Measurements from ENCODE around the gene CHRNA1.

GRCh38 chr2:174797781-174798276, 33.6 kb upstream of the CHRNA1 start:
- TF ChIP-seq CTCF (IDR thresholded peaks at IDR 0.05) (no peak), POLR2AphosphoS5 (IDR thresholded peaks at IDR 0.05) (no peak), POLR2A (IDR thresholded peaks at IDR 0.05) (no peak), EP300 (IDR thresholded peaks at IDR 0.05) (no peak)
